DOHH2 (cell line): ENCODE data around the gene MEGF10.

Source experiments
- EZH2phosphoT487 ChIP-seq: fragments of 200-600 bp; sonication (generic); IDR thresholded peaks from 2 replicates; pipeline ENCODE4 v1.6.1; 2017; ENCODE audit warnings: borderline replicate concordance, mild to moderate bottlenecking, antibody characterized with exemption, low read length, moderate library complexity, mixed read lengths
- TF ChIP-seq, protein P1 (sequence below): fragments of 200-600 bp; sonication (generic); IDR thresholded peaks from one replicate; pipeline ENCODE4 v1.5.1; 2014; ENCODE audit warnings: antibody characterized with exemption, mild to moderate bottlenecking, low read depth, low read length; ENCODE audit not compliant: poor library complexity, severe bottlenecking

- TF ChIP-seq, protein P1, sequence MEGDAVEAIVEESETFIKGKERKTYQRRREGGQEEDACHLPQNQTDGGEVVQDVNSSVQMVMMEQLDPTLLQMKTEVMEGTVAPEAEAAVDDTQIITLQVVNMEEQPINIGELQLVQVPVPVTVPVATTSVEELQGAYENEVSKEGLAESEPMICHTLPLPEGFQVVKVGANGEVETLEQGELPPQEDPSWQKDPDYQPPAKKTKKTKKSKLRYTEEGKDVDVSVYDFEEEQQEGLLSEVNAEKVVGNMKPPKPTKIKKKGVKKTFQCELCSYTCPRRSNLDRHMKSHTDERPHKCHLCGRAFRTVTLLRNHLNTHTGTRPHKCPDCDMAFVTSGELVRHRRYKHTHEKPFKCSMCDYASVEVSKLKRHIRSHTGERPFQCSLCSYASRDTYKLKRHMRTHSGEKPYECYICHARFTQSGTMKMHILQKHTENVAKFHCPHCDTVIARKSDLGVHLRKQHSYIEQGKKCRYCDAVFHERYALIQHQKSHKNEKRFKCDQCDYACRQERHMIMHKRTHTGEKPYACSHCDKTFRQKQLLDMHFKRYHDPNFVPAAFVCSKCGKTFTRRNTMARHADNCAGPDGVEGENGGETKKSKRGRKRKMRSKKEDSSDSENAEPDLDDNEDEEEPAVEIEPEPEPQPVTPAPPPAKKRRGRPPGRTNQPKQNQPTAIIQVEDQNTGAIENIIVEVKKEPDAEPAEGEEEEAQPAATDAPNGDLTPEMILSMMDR, result no peak
- TF ChIP-seq EZH2phosphoT487, result no peak
These were observed 157.2 kb downstream of the MEGF10 start for GRCh38 chr5:127447827-127448226.
